CMK (cell line): ENCODE results near the gene PROCR.
"Not testable (repeated sequence)": the region's sequence is repeated elsewhere in the genome, so short reads cannot be mapped to it uniquely, and the experiment has no call there.

Experiments used
- DNase-seq: peaks from one replicate; pipeline ENCODE4 v3.0.0-alpha.2; 2010; ENCODE audit warnings: low read depth

Gene PROCR

DNA sequence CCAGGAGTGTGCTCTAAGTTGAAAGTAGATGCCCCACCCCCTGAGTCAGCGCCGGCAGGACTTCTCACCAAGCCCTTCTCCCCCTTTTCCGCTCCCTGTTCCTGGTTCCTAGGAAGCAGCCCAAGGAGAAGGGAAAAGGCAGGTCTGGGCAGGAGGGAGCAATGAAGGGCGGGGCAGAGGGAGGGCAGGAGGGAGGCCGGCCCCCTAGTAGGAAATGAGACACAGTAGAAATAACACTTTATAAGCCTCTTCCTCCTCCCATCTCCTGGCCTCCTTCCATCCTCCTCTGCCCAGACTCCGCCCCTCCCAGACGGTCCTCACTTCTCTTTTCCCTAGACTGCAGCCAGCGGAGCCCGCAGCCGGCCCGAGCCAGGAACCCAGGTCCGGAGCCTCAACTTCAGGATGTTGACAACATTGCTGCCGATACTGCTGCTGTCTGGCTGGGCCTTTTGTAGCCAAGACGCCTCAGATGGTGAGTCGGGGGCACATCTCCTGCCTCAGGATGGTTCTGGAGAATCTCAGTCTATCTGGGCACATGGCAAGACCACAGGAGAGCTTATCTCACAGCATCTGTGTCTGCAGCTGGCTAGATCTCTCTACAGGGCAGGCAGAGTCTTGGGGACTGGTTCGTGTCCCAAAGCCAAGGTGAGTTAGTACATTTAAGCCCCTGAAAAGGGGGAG lies at the start of gene PROCR:
PROCR (plus strand) TSS at position 320 of the 681 bp plus-strand sequence; CDS start at position 403, 83 bp downstream.
- DNase-seq = peak; percentile 49

DNA sequence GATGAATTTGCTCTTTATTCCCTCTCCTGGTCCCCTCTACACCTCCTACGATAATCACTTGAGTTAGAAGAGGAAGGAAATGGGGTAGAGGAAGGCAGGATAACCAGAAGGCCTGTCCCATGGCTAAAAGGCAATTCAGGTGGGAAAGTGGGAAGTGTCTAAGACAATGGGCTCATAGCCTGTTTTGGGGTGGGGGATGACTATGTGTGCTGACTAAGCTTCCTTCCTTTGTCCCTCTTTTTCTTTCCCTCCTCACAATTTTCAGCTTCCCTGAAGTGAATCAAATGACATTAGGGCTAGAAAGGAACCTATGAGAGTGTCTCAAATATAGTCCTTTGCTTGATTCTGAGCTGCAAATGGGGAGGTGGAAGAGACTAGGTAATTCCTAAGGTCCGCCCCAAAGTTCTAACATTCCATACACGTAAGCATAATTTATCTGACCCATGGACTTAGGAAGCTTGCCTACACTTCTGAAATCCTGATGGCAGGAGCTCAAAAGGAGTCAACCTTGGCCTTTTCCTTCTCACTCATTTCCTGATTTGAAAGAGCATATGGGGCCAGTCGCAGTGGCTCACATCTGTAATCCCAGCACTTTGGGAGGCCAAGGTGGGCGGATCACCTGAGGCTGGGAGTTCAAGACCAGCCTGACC lies 49.0 kb upstream of the PROCR start:
- no peak for DNase-seq

- no peak for DNase-seq
Observed at GRCh38 chr20:35125753-35126152, 46.1 kb upstream of the PROCR start.

- no peak for DNase-seq
Observed at GRCh38 chr20:35129647-35130069, 42.2 kb upstream of the PROCR start.

DNA sequence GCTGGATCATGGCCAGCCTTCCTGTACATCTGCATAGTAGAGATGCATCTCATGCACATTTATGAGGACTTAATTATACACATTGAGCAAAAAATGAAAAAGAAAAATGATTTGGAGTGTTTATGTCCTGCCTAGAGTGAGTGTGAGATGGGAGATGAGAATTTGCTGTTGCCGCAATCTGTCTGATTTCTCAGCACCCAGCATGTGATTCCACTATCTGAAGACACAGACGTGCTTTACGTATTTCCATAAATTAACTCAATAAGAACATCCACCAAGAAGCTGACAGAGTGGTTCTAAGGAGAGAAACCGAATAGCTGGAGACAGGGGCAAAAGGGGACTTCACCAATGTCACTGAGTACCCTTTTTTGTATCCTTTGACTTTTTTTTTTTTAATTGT lies 39.9 kb upstream of the PROCR start:
- no peak for DNase-seq

DNA sequence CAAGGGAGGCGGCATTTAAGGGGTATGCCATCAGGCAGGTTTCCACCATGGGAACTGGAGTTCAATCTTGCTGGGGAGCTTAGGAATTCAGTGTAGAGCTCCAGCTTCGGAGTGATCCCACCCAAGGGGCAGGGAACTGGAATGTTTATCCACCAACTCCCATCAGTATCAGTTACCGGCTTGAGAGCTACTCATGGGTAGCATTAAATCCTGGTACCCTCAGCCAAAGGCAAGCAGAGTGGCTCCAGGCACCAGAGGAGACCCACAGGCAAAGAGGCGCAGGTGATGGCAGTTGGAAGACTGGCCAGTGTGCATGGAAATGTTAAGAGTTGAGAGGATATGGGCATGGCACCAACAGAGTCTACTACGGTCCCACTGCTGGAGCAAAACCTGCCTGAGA lies 38.8 kb upstream of the PROCR start:
- no peak for DNase-seq

GRCh38 chr20:35133735-35134134 lies 38.1 kb upstream of the PROCR start:
- DNase-seq = no peak

DNA sequence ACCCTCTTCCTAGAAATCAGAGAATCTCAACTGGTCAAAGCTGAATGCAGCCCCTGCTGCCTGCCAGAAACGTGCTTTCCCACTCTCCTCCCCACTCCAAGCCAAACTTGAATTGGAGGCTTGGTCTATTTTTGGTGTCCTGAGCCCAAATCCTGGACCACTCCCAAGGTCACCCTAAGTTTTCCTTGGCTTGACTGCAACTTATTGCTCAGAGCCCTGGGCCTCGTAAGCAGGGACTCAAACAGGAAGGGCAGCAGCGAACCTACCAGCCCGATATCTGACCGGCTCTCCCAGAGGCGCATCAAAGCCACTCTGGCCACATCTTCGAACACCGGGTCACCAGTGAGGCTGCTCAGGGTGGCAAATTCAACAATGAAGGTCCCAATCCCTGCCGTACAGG lies 37.4 kb upstream of the PROCR start:
- DNase-seq = no peak

DNA sequence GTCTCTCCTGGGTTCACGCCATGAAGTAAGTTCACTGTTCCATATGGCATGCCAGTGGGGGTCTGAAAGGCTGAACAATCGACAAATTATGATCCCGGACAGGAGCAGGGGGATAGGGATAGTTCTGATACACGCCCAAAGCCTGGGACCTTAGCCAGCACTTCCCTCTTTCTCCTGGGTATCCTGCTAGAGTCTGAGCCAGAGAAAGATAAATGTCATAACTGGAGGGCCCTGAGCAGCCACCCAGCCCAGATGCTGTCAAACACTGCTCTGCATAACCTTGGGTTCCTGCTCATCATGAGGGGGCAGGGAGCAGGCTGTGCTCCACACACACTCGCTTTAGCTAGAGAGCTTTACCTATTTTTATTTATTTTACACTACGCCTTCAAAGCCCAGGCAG lies 37.0 kb upstream of the PROCR start:
- no peak for DNase-seq

DNA sequence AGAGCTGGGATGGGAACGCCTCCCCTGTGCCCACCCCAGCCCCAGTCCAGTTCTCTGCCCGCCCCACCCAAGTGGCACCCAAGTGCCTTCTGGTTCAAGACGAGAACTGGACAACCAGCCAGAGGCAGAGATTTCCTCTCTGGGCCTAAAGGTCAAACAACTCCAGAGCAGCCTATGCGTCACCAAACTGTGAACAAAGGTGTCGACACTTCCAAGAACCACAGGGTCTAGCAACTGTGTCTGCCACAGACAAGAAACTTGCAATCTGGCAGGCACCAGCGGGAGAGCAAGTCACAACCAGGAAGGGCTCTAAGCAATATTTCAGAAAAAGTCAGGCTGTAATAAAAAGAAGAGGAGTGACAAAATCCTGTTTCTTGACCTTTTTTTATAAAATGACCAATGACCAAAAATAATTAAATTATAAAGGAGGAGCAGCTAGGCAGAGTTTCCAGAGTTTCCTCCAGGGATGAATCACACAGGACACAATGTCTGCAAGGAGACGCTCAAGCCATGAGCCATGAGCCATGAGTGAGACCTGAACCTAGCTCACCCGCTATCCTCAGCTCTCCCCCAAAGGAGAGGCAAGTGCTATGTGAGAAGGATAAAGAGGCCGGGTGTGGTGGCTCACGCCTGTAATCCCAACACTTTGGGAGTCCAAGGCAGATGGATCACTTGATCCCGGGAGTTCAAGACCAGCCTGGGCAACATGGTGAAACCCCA lies 35.8 kb upstream of the PROCR start:
- DNase-seq = no peak

GRCh38 chr20:35144694-35145093 lies 27.2 kb upstream of the PROCR start:
- no peak for DNase-seq

- no peak for DNase-seq
Observed at GRCh38 chr20:35145141-35145564, 26.7 kb upstream of the PROCR start.

DNA sequence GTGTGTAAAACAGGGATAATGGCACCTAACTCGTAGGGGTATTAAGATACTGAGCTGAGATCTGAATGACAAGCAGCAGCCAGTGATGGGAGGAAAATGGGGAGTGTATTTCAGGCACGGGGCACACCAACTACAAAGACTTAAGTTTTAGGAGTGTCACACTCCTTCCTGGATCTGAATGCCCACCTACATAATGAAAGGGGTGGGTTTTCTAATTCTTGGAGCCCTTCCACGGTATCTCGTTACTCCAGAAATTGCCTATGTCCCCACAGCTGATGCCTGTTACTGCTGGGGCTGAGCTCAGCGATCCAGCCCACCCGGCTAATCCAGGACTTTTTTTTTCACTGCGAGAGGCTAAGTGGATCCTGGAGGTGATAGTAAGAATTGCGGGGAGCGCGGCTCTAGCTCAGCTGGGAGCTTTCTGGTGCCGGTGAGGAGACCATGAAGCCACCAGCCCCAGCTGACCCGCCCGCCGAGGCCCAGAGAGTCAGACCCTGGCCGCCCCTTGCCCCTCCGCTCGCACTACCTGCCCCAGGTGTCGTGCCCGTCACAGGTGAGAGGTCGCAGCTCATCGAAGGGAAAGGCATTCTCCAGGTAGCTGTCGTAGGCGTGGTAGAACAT lies 25.5 kb upstream of the PROCR start:
- DNase-seq = no peak

DNA sequence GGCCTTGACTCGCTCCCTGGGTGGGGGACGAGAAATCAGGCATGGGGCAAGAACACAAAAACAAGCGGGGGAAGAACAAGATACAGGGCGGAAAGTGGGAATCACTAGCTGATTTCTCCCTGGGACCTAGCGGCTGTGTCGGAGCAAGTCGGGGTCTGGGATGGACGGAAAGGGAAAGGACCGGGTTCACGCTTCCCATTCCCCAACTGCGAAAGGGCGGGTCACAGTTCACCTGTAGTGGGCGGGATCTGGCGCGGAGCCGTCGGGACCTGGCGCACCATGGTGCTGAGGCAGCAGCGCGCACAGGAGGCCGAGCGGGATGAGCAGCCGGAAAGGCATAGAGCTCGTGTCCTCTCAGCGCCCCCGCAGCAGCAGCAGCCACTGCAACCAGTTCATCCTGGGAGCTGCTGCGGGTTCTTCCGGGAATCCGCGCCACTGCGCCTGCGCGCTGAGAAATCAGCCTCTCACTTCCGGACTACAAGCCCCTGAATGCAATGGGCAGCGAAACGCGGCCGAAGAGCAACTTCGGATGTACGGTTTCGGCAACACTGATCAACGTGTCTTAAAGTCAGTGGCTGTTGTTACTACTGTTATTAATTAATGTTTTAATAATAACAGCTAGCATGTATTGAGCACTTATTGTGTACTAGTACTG lies 24.8 kb upstream of the PROCR start, which contains the start of gene EDEM2:
EDEM2 (minus strand) TSS at position 417 of the 655 bp plus-strand sequence; CDS start at position 339, 78 bp downstream.
- peak; percentile 93 for DNase-seq

GRCh38 chr20:35147575-35148071 lies 24.2 kb upstream of the PROCR start:
- DNase-seq = not testable (repeated sequence)

DNA sequence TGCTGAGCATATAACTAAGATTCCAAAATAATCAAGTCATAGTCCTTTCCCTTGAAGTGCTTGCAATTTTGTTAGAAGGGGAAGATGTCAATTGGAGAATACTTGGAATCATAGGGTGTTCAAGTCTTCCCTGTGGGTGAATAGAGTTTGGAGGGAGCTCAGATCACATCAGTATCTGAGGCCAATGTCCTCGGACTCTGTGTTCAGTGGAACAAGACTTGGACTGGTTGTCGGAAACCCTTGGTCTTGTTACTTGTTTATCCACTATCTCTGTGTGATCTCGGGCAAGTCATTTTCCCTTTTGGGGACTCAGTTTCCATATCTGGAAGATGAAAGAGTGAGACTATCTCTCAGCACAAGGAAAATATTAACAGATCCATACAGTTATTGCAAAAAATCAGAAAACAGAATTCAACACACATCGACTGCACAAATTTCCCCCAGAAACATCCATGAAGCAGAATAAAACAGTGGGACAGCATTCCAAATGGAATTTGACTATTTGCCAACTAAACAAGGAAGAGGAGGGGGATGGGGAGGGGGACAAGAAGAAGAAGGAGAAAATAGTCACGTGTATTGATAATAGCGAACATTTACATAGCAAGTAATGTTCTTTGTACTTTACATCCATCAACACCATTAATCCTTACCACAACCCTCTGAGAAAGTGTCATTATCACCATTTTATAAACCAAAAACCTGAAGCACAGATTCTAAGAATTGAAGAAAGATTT lies 20.9 kb upstream of the PROCR start:
- no peak for DNase-seq

GRCh38 chr20:35151736-35152135 lies 20.1 kb upstream of the PROCR start:
- DNase-seq = no peak

DNA sequence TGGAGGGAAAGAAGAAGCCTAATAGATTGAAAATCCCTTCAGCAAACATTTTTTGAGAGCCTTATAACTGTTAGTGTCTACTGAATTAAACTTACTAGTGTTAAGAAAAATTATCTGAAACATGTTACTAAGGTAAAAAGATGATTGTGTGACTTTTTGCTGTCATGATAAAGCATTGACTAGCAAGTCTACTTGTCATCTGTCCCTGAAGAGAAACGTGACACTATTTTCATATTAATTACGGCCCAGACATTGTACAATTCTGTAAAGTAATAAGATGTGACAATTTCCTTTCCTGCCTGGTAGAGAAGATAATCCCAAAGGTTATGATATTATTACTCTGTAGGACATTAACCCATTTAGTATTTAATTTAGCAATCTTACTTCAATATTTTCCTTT lies 15.9 kb upstream of the PROCR start:
- DNase-seq = no peak

GRCh38 chr20:35156978-35157377 lies 14.9 kb upstream of the PROCR start:
- DNase-seq = no peak

DNA sequence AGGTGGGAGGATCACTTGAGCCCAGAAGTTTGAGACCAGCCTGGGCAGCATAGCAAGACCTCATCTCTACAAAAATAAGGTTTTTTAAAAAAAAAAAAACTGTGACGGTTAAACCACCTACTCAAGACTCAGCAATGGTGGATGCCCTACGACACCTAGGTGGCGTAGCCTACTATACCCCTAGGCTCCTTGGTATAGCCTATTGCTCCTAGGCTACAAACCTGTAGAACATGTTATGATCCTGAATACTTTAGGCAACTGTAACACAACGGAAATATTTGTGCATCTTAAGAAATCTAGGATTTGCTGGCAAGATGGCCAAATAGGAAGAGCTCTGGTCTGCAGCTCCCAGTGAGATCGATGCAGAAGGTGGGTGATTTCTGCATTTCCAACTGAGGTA lies 11.5 kb upstream of the PROCR start:
- DNase-seq = not testable (repeated sequence)

GRCh38 chr20:35164531-35164930 lies 7.3 kb upstream of the PROCR start:
- not testable (repeated sequence) for DNase-seq
